HepG2 (cell line): ENCODE data around the gene IL22RA1. TPM values are rescaled to one million over a fixed set of nuclear protein-coding genes. Genes with fewer than 3 reads are reported as not detected.

Source experiments
- EEA1 ChIP-seq: sonication (generic); formaldehyde crosslinking; IDR thresholded peaks from 2 replicates; pipeline ENCODE4 v1.5.1; 2020; ENCODE audit warnings: mild to moderate bottlenecking, missing genetic modification reagents, borderline replicate concordance
- HNRNPUL1 ChIP-seq: fragments of 200-400 bp; formaldehyde crosslinking; IDR thresholded peaks from 2 replicates; pipeline ENCODE4 v1.6.1; 2017; ENCODE audit warnings: low read depth, mild to moderate bottlenecking, low read length, moderate library complexity
- MTF1 ChIP-seq: sonication (generic); formaldehyde crosslinking; IDR thresholded peaks from 2 replicates; pipeline ENCODE4 v1.5.0; 2020; ENCODE audit warnings: missing genetic modification reagents
- MYC ChIP-seq: sonication (generic); formaldehyde crosslinking; IDR thresholded peaks from 2 replicates; pipeline ENCODE4 v1.9.0; 2021; ENCODE audit warnings: missing genetic modification reagents, borderline replicate concordance
- NFKBIZ ChIP-seq: IDR thresholded peaks from 2 replicates; pipeline ENCODE4 v1.6.1; 2018; ENCODE audit warnings: missing genetic modification reagents, missing compliant biosample characterization
- RXRA ChIP-seq: sonication (generic); formaldehyde crosslinking; IDR thresholded peaks from 2 replicates; pipeline ENCODE4 v1.5.1; 2020; ENCODE audit warnings: missing genetic modification reagents
- SNAPC2 ChIP-seq: sonication (generic); formaldehyde crosslinking; IDR thresholded peaks from 2 replicates; pipeline ENCODE4 v1.8.1; 2022; ENCODE audit warnings: mild to moderate bottlenecking, missing genetic modification reagents
- ZBTB21 ChIP-seq: sonication (generic); formaldehyde crosslinking; IDR thresholded peaks from 2 replicates; pipeline ENCODE4 v1.4.0; 2020; ENCODE audit warnings: missing genetic modification reagents
- ZMYM2 ChIP-seq: sonication (generic); formaldehyde crosslinking; IDR thresholded peaks from 2 replicates; pipeline ENCODE4 v1.8.0; 2022; ENCODE audit warnings: mild to moderate bottlenecking, missing genetic modification reagents
- ZNF30 ChIP-seq: sonication (generic); formaldehyde crosslinking; IDR thresholded peaks from 2 replicates; pipeline ENCODE4 v1.5.0; 2020; ENCODE audit warnings: mild to moderate bottlenecking, missing genetic modification reagents
- ZNF460 ChIP-seq: sonication (generic); formaldehyde crosslinking; IDR thresholded peaks from 2 replicates; pipeline ENCODE4 v1.5.1; 2020; ENCODE audit warnings: missing genetic modification reagents, mild to moderate bottlenecking, borderline replicate concordance
- ZNF557 ChIP-seq: sonication (generic); formaldehyde crosslinking; IDR thresholded peaks from 2 replicates; pipeline ENCODE4 v1.4.0; 2020; ENCODE audit warnings: missing genetic modification reagents
- ZSCAN25 ChIP-seq: sonication (generic); formaldehyde crosslinking; IDR thresholded peaks from 2 replicates; pipeline ENCODE4 v1.8.0; 2022; ENCODE audit warnings: mild to moderate bottlenecking, missing genetic modification reagents
- polyA plus RNA-seq, 8 experiments: library from polyadenylated mRNA; depleted of rRNA in 3 of 8; stranded (reverse) in 7 of 8; unstranded in 1 of 8; fragments of >200 nt; fragmentation: Illumina TruSeq in 4 of 8; extraction: Trizol in 4 of 8; gene quantifications; 2 replicates each; pipeline versions ENCODE4 v1.2.1 to v1.2.3, GENCODE V29; 2011 to 2016; ENCODE audit warnings: low read depth in 4 of 8, missing spikeins in 1 of 8, mixed read lengths in 1 of 8; ENCODE audit not compliant: insufficient read depth in 1 of 8
- total RNA-seq, 5 experiments: library from RNA; depleted of rRNA; stranded (reverse); fragments of >200 nt; fragmentation: Illumina TruSeq; extraction: Trizol; gene quantifications; 2 replicates each; pipeline ENCODE4 v1.2.3, GENCODE V29; 2016; ENCODE audit warnings: low read depth in 1 of 5
- TF ChIP-seq, protein P1 (sequence below): sonication (generic); formaldehyde crosslinking; IDR thresholded peaks from 2 replicates; pipeline ENCODE4 v1.9.0; 2021; ENCODE audit warnings: missing genetic modification reagents, borderline replicate concordance
- TF ChIP-seq, protein P2 (sequence below): sonication (generic); formaldehyde crosslinking; IDR thresholded peaks from 2 replicates; pipeline ENCODE4 v1.8.1; 2023; ENCODE audit warnings: mild to moderate bottlenecking, inconsistent platforms, moderate library complexity, missing genetic modification reagents, borderline replicate concordance
- TF ChIP-seq, protein P3 (sequence below): sonication (generic); formaldehyde crosslinking; IDR thresholded peaks from 2 replicates; pipeline ENCODE4 v1.4.0; 2020; ENCODE audit warnings: missing genetic modification reagents, mild to moderate bottlenecking, borderline replicate concordance
- TF ChIP-seq, protein P4 (sequence below): sonication (generic); formaldehyde crosslinking; IDR thresholded peaks from 2 replicates; pipeline ENCODE4 v1.5.1; 2020; ENCODE audit warnings: missing genetic modification reagents, mild to moderate bottlenecking, borderline replicate concordance
- TF ChIP-seq, protein P5 (sequence below): sonication (generic); formaldehyde crosslinking; IDR thresholded peaks from 2 replicates; pipeline ENCODE4 v1.5.0; 2020; ENCODE audit warnings: missing genetic modification reagents, mild to moderate bottlenecking, borderline replicate concordance
- TF ChIP-seq, protein P6 (sequence below): sonication (generic); formaldehyde crosslinking; IDR thresholded peaks from 2 replicates; pipeline ENCODE4 v1.4.0; 2020; ENCODE audit warnings: missing genetic modification reagents

The IL22RA1 gene
- total and polyA plus RNA-seq, 2 of the 13 experiments (the other 11 are each of a cell fraction or from before 2014, with no cell fraction given): 4.4 to 10.2 TPM

DNA sequence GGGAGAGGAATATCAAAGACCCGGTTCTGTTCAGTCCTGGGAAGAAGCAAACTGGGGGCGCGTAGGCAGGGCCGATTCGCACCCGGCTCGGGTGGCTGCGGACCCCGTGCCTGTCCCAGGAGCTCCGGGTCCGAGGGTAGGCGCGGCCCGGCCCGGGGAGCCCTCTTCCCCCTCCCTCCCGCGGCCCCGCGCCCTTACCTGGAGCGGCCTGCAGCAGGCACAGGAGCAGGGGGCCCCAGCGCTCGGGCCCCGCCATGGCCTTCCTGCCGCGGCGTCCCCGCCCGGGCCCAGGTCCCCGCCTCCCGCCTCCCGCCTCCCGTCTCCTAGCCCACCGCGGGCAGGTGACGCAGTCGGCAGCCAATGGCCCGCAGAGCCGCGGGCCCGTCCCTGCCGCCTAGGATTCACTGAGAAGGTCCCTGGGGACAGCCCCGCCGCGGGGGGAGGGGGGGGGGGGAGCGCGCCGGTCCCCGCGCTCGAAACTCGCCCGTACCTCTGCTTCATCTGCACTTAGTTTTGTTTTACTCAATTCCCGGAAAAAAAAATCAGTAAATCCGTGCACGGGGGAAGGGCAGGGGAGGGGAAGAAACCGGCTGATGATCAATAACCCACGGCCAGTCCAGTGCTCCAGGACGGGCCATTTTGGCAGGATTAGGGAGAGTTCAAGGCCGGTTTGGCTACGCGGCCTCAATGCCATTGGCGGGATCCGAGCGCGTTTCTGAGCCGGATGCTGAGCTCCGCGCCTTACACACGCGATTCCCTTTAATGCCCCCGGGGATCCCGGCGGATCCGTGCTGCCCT lies 44.3 kb upstream of the IL22RA1 start, which contains the start of gene IFNLR1 (continued):
- TF ChIP-seq, protein P1, sequence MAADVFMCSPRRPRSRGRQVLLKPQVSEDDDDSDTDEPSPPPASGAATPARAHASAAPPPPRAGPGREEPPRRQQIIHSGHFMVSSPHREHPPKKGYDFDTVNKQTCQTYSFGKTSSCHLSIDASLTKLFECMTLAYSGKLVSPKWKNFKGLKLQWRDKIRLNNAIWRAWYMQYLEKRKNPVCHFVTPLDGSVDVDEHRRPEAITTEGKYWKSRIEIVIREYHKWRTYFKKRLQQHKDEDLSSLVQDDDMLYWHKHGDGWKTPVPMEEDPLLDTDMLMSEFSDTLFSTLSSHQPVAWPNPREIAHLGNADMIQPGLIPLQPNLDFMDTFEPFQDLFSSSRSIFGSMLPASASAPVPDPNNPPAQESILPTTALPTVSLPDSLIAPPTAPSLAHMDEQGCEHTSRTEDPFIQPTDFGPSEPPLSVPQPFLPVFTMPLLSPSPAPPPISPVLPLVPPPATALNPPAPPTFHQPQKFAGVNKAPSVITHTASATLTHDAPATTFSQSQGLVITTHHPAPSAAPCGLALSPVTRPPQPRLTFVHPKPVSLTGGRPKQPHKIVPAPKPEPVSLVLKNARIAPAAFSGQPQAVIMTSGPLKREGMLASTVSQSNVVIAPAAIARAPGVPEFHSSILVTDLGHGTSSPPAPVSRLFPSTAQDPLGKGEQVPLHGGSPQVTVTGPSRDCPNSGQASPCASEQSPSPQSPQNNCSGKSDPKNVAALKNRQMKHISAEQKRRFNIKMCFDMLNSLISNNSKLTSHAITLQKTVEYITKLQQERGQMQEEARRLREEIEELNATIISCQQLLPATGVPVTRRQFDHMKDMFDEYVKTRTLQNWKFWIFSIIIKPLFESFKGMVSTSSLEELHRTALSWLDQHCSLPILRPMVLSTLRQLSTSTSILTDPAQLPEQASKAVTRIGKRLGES: 0 out of 2 replicates have a peak, but pooled peaks have one; percentile 19
- TF ChIP-seq ZNF557 (CRISPR knock-in tag) (no peak), HNRNPUL1 (no peak), EEA1 (CRISPR knock-in tag) (no peak), ZMYM2 (CRISPR knock-in tag) (no peak), ZNF30 (no peak), ZNF460 (CRISPR knock-in tag) (no peak), ZSCAN25 (CRISPR knock-in tag) (no peak), SNAPC2 (CRISPR knock-in tag) (no peak), RXRA (CRISPR knock-in tag) (peak; percentile 66), ZBTB21 (CRISPR knock-in tag) (no peak), MTF1 (CRISPR knock-in tag) (no peak), NFKBIZ (CRISPR knock-in tag) (no peak), MYC (CRISPR knock-in tag) (0 out of 2 replicates have a peak, but pooled peaks have one; percentile 2)
- TF ChIP-seq, protein P2, sequence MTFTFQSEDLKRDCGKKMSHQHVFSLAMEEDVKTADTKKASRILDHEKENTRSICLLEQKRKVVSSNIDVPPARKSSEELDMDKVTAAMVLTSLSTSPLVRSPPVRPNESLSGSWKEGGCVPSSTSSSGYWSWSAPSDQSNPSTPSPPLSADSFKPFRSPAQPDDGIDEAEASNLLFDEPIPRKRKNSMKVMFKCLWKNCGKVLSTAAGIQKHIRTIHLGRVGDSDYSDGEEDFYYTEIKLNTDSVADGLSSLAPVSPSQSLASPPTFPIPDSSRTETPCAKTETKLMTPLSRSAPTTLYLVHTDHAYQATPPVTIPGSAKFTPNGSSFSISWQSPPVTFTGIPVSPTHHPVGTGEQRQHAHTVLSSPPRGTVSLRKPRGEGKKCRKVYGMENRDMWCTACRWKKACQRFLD (CRISPR knock-in tag): no peak
- TF ChIP-seq, protein P3, sequence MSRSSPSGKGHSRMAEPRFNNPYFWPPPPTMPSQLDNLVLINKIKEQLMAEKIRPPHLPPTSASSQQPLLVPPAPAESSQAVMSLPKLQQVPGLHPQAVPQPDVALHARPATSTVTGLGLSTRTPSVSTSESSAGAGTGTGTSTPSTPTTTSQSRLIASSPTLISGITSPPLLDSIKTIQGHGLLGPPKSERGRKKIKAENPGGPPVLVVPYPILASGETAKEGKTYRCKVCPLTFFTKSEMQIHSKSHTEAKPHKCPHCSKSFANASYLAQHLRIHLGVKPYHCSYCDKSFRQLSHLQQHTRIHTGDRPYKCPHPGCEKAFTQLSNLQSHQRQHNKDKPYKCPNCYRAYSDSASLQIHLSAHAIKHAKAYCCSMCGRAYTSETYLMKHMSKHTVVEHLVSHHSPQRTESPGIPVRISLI (CRISPR knock-in tag): no peak; the same call in 1 of the 2 replicates
- TF ChIP-seq, protein P4, sequence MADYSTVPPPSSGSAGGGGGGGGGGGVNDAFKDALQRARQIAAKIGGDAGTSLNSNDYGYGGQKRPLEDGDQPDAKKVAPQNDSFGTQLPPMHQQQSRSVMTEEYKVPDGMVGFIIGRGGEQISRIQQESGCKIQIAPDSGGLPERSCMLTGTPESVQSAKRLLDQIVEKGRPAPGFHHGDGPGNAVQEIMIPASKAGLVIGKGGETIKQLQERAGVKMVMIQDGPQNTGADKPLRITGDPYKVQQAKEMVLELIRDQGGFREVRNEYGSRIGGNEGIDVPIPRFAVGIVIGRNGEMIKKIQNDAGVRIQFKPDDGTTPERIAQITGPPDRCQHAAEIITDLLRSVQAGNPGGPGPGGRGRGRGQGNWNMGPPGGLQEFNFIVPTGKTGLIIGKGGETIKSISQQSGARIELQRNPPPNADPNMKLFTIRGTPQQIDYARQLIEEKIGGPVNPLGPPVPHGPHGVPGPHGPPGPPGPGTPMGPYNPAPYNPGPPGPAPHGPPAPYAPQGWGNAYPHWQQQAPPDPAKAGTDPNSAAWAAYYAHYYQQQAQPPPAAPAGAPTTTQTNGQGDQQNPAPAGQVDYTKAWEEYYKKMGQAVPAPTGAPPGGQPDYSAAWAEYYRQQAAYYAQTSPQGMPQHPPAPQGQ: no peak
- TF ChIP-seq, protein P5, sequence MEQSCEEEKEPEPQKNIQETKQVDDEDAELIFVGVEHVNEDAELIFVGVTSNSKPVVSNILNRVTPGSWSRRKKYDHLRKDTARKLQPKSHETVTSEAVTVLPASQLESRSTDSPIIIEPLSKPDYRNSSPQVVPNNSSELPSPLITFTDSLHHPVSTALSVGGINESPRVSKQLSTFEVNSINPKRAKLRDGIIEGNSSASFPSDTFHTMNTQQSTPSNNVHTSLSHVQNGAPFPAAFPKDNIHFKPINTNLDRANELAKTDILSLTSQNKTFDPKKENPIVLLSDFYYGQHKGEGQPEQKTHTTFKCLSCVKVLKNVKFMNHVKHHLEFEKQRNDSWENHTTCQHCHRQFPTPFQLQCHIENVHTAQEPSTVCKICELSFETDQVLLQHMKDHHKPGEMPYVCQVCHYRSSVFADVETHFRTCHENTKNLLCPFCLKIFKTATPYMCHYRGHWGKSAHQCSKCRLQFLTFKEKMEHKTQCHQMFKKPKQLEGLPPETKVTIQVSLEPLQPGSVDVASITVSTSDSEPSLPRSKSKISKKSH (CRISPR knock-in tag): no peak
- TF ChIP-seq, protein P6, sequence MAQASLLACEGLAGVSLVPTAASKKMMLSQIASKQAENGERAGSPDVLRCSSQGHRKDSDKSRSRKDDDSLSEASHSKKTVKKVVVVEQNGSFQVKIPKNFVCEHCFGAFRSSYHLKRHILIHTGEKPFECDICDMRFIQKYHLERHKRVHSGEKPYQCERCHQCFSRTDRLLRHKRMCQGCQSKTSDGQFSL (CRISPR knock-in tag): peak; percentile 78
